Pulmonary artery endothelial cell (primary cell): ENCODE measurements around the gene FBN2. TPM values are rescaled to one million over a fixed set of nuclear protein-coding genes. Genes with fewer than 3 reads are reported as not detected.
"Not testable (repeated sequence)": the region's sequence is repeated elsewhere in the genome, so short reads cannot be mapped to it uniquely, and the experiment has no call there.

Experiments used
- DNase-seq: peaks from one replicate; pipeline ENCODE4 v3.0.0-alpha.2; 2011; ENCODE audit warnings: low read depth, low spot score
- total RNA-seq: library from RNA; depleted of rRNA; stranded (reverse); fragments of >200 nt; gene quantifications from 2 replicates; pipeline ENCODE4 v1.2.3, GENCODE V29; 2014

The FBN2 gene
- total RNA-seq, 1 donor from 2014 or later: 73.7 TPM

- no peak for DNase-seq
These were observed 57.9 kb downstream of the FBN2 start for GRCh38 chr5:128480158-128480557.

GRCh38 chr5:128478386-128479368 lies 59.4 kb downstream of the FBN2 start:
- no peak for DNase-seq

GRCh38 chr5:128477944-128478343 lies 60.1 kb downstream of the FBN2 start:
- DNase-seq: no peak

- no peak for DNase-seq
These were observed 62.4 kb downstream of the FBN2 start for GRCh38 chr5:128475693-128476092.

GRCh38 chr5:128472919-128473318 lies 65.1 kb downstream of the FBN2 start:
- DNase-seq: no peak

GRCh38 chr5:128472036-128472435 lies 66.0 kb downstream of the FBN2 start:
- DNase-seq: no peak

- no peak for DNase-seq
These were observed 67.4 kb downstream of the FBN2 start for GRCh38 chr5:128470663-128471062.

GRCh38 chr5:128469912-128470311 lies 68.1 kb downstream of the FBN2 start:
- no peak for DNase-seq

GRCh38 chr5:128466980-128467379 lies 71.1 kb downstream of the FBN2 start:
- DNase-seq: no peak

- no peak for DNase-seq
These were observed 71.5 kb downstream of the FBN2 start for GRCh38 chr5:128466554-128466953.

- no peak for DNase-seq
These were observed 73.4 kb downstream of the FBN2 start for GRCh38 chr5:128464596-128464995.

- no peak for DNase-seq
These were observed 75.7 kb downstream of the FBN2 start for GRCh38 chr5:128462330-128462729.

- DNase-seq: not testable (repeated sequence)
These were observed 80.7 kb downstream of the FBN2 start for GRCh38 chr5:128457147-128457915.

- DNase-seq: no peak
These were observed 82.1 kb downstream of the FBN2 start for GRCh38 chr5:128455841-128456361.

GRCh38 chr5:128453121-128453520 lies 84.9 kb downstream of the FBN2 start:
- no peak for DNase-seq

- not testable (repeated sequence) for DNase-seq
These were observed 90.8 kb downstream of the FBN2 start for GRCh38 chr5:128447224-128447623.

- no peak for DNase-seq
These were observed 96.1 kb downstream of the FBN2 start for GRCh38 chr5:128441941-128442350.

GRCh38 chr5:128441165-128441564 lies 96.9 kb downstream of the FBN2 start:
- no peak for DNase-seq

- DNase-seq: no peak
These were observed 101.3 kb downstream of the FBN2 start for GRCh38 chr5:128436749-128437188.

GRCh38 chr5:128435861-128436260 lies 102.2 kb downstream of the FBN2 start:
- no peak for DNase-seq

- DNase-seq: no peak
These were observed 103.1 kb downstream of the FBN2 start for GRCh38 chr5:128434993-128435392.

- no peak for DNase-seq
These were observed 105.1 kb downstream of the FBN2 start for GRCh38 chr5:128432913-128433440.
